ENCODE data around the gene ZMYM1.
"Not testable (repeated sequence)": the region's sequence is repeated elsewhere in the genome, so short reads cannot be mapped to it uniquely, and the experiment has no call there.

The ZMYM1 gene

GRCh38 chr1:35079003-35079930, at the start of gene ZMYM1:
ZMYM1 (plus strand) TSS chr1:35079385; CDS start chr1:35093988, 14,603 bp downstream.
- peak; percentile 98 for DNase-seq

- DNase-seq, result no peak
These were observed 49.4 kb upstream of the ZMYM1 start for GRCh38 chr1:35029761-35030160.

GRCh38 chr1:35030338-35030737, 48.8 kb upstream of the ZMYM1 start:
- no peak for DNase-seq

- DNase-seq, result peak; percentile 48
These were observed 48.3 kb upstream of the ZMYM1 start for GRCh38 chr1:35030756-35031446.

DNA sequence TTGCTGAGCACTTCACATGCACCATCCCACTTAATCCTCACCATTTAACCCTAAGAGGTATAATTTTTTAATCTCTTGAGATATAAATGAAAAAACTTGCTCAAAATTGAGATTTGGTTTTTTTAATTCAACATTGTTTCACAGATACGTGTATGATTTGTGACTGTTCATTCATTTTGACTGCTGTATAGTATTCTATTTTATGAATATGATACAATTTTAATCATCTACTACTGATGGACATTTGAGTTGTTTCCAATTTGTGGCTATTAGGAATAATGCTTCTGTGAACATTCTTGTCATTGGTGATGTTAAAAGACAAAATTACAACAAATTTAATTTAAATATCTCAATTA, 46.8 kb upstream of the ZMYM1 start:
- DNase-seq, result no peak

DNA sequence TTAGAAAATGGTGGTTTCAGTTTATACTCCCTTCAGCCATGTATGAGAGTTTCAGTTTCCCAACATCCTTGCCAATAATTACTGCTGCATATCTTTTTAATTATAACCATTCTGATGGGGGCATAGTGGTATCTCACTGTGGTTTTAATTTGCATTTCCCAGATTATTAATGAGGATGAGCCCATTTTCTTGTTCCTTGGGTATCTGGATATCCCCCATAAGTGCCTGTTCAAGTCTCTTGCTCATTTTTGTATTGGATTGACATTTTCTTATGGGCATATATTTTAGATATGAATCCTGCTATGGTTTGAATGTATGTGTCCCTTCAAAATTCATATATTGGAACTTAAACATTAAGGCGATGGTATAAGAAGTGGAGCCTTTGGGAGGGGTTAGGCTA, 45.8 kb upstream of the ZMYM1 start:
- DNase-seq, result no peak

GRCh38 chr1:35036621-35037020, 42.6 kb upstream of the ZMYM1 start:
- DNase-seq, result no peak

DNA sequence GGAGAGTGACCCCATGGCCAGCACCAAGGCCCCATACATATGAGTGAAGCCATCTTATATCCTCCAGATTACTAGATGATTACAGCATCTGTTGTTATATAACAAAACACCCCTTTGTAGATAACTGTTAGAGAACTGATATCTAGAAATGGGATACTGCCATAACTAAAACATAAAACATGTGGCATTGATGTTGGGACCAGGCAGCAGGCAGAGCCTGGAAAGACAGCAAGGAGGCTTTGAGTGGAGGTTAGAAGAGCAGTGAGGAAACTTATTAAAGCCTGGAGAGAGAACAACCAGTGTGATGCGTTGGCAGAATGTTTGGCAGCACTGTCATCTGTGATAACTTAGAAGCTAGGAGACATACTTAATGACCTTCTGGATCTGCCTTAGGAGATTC, 42.0 kb upstream of the ZMYM1 start:
- DNase-seq, result no peak

GRCh38 chr1:35038723-35039122, 40.5 kb upstream of the ZMYM1 start:
- no peak for DNase-seq

- DNase-seq, result no peak
These were observed 35.7 kb upstream of the ZMYM1 start for GRCh38 chr1:35043498-35043897.

GRCh38 chr1:35044431-35044830, 34.8 kb upstream of the ZMYM1 start:
- DNase-seq, result no peak

DNA sequence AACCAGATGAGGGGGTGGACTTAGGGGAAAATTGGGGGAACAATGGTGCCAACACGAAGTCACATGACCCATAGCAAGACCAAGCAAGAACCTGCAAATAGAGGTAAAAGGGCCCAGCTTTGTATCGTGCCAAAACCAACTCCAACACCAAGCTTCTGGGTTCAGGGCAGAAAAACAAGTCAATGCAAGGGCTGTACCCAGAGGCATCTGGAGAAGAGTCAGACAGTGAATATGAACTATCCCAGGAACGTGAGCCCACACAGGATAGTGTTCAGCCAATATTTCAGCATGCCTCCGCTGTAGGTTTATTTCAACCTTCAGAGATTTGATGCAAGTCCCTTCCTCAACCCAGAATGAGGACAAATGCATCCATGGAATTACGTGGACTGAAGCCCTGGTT, 32.5 kb upstream of the ZMYM1 start:
- DNase-seq, result no peak

GRCh38 chr1:35047188-35047858, 31.9 kb upstream of the ZMYM1 start:
- no peak for DNase-seq

DNA sequence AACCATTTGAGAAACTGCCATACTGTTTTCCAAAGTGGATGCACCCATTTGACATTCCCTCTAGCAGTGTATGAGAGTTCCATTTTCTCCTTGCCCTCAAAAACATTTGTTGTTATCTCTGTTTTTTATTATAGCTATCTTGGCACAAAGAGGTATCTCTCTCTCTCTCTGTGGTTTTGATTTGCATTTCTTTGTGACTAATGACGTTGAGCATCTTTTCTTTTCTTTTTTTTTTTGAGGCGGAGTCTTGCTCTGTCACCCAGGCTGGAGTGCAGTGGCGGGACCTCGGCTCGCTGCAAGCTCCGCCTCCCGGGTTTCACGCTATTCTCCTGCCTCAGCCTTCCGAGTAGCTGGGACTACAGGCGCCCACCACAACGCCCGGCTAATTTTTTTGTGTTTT, 30.1 kb upstream of the ZMYM1 start:
- DNase-seq, result no peak

- DNase-seq, result no peak
These were observed 25.8 kb upstream of the ZMYM1 start for GRCh38 chr1:35053433-35053832.

DNA sequence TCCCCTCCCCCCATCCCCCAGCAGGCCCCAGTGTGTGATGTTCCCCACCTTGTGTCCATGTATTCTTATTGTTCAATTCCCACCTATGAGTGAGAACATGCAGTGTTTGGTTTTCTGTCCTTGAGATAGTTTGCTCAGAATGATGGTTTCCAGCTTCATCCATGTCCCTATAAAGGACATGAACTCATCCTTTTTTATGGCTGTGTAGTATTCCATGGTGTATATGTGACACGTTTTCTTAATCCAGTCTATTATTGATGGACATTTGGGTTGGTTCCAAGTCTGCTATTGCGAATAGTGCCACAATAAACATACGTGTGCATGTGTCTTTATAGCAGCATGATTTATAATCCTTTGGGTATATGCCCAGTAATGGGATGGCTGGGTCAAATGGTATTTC, 24.9 kb upstream of the ZMYM1 start:
- not testable (repeated sequence) for DNase-seq

- not testable (repeated sequence) for DNase-seq
These were observed 20.9 kb upstream of the ZMYM1 start for GRCh38 chr1:35058321-35058720.

GRCh38 chr1:35058988-35059387, 20.2 kb upstream of the ZMYM1 start:
- DNase-seq, result no peak

DNA sequence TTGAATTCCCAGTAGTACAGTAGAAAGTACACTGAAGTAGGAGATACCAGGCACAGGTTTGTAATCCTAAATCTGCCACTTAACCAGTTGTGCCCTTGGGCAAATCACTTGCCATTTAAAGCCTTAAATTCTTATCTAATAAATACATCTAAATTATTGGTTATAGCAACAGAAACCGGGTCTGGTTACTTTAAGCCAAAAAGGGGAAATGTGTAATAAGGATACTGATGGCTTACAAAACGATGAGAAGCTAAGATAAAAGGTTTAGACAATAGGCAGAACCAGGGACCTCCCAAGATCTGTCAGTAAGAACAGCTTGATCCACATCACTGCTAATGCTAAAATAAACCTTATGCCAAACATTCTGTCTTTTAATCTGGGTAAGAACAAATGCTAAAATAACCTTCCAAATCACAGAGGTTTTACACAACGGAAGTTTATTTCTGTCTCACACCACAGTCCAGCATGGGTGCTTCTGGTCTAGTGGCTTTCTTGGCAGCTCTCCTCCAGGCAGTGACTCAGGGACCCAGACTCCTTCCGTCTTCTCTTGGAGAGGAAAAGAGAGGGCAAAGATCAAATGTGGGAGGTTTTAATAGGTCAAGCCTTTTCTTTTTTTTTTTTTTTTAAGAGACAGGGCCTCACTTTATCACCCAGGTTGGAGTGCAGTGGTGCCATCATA, 16.5 kb upstream of the ZMYM1 start:
- no peak for DNase-seq

DNA sequence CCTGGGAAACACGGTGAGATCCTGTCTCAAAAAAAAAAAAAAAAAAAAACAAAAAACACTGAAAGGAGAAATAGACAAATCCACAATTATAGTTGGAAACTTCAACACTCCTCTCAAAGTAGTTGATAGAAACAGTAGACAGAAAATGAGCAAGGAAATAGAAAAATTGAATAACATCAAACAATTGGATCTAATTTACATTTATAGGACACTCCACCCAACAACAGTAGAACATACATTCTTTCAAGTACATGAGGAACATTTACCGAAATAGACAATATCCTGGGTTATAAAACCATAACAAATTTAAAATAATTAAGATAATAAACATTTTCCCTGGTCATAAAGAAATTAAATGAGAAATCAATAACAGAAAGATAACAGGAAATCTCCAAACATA, 14.9 kb upstream of the ZMYM1 start:
- DNase-seq, result no peak

GRCh38 chr1:35069746-35070145, 9.4 kb upstream of the ZMYM1 start:
- DNase-seq, result no peak

DNA sequence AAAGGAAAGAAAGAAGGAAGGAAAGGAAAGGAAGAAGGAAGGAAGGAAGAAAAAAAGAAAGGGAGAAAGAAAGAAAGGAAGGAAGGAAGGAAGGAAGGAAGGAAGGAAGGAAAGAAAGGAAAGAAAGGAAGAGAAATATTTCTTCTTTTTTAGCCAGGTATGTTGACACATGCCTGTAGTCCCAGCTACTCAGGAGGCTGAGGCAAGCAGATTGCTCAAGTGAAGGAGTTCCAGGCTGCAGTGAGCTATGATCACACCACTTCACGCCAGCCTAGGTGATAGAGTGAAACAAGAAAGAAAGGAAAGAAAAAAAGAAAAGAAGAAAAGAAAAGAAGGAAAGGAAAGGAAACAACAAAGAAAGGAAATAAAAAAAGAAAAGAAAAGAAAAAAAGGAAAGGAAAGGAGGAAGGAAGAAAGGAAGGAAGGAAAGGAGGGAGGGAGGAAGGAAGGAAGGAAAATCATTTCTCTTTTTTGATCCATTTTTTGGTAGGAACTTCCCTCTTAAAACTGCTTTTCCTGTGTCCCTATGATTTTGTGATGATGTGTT, 5.8 kb upstream of the ZMYM1 start:
- DNase-seq, result no peak

DNA sequence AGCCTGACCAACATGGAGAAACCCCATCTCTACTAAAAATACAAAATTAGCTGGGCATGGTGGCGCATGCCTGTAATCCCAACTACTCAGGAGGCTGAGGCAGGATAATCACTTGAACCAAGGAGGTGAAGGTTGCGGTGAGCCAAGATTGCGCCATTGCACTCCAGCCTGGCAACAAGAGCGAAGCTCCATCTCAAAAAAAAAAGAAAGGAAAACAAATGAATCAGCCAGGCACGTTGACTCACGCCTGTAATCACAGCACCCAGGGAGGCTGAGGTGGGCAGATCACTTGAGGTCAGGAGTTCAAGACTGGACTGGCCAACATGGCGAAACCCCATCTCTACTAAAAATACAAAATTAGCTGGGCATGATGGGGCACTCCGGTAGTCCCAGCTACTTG, 2.8 kb upstream of the ZMYM1 start:
- DNase-seq, result not testable (repeated sequence)
